SK-N-SH treated with all-trans-retinoic acid at 6 μM for 48 hours (cell line): ENCODE measurements around the gene NDUFB10.

ENCODE experiments used
- ATAC-seq: fragments of 200-7000 bp; cut with Tn5 transposase; 3 replicates; pipeline ENCODE4 v1.9.1; 2020; ENCODE audit warnings: mild to moderate bottlenecking, moderate library complexity
- ARNTL ChIP-seq: fragments of 450-650 bp; formaldehyde crosslinking; IDR thresholded peaks from 2 replicates; pipeline ENCODE4 v1.5.0; 2020; ENCODE audit warnings: low read depth, mild to moderate bottlenecking, moderate library complexity, borderline replicate concordance
- BACH2 ChIP-seq: fragments of 250-450 bp; sonication (Bioruptor Pico); IDR thresholded peaks from 2 replicates; pipeline ENCODE4 v1.9.0; 2021; ENCODE audit warnings: mild to moderate bottlenecking, borderline replicate concordance
- CSDC2 ChIP-seq: fragments of 250-450 bp; sonication (Bioruptor Pico); IDR thresholded peaks from 2 replicates; pipeline ENCODE4 v1.5.0; 2020; ENCODE audit warnings: mild to moderate bottlenecking, moderate library complexity
- GLIS3 ChIP-seq: fragments of 250-450 bp; sonication (Bioruptor Pico); IDR thresholded peaks from 2 replicates; pipeline ENCODE4 v1.5.0; 2020; ENCODE audit warnings: mild to moderate bottlenecking, moderate library complexity
- ISL1 ChIP-seq: fragments of 250-450 bp; sonication (Bioruptor Pico); IDR thresholded peaks from 2 replicates; pipeline ENCODE4 v2.1.2; 2022; ENCODE audit warnings: mild to moderate bottlenecking, moderate library complexity
- OSR1 ChIP-seq: fragments of 250-450 bp; sonication (Bioruptor Pico); IDR thresholded peaks from 2 replicates; pipeline ENCODE4 v1.8.0; 2022; ENCODE audit warnings: moderate library complexity, mild to moderate bottlenecking, inconsistent platforms
- PPARA ChIP-seq: fragments of 250-450 bp; sonication (Bioruptor Pico); IDR thresholded peaks from 2 replicates; pipeline ENCODE4 v1.5.0; 2020; ENCODE audit warnings: mild to moderate bottlenecking, borderline replicate concordance
- RARB ChIP-seq: fragments of 250-450 bp; sonication (Bioruptor Pico); IDR thresholded peaks from 2 replicates; pipeline ENCODE4 v1.8.0; 2021; ENCODE audit warnings: mild to moderate bottlenecking, moderate library complexity
- SNAI2 ChIP-seq: fragments of 250-450 bp; sonication (Bioruptor Pico); IDR thresholded peaks from 2 replicates; pipeline ENCODE4 v1.5.0; 2020; ENCODE audit warnings: mild to moderate bottlenecking, moderate library complexity
- TCF4 ChIP-seq: fragments of 250-450 bp; sonication (Bioruptor Pico); IDR thresholded peaks from 2 replicates; pipeline ENCODE4 v1.8.0; 2021; ENCODE audit warnings: mild to moderate bottlenecking, moderate library complexity, borderline replicate concordance
- ZC3H10 ChIP-seq: fragments of 250-450 bp; sonication (Bioruptor Pico); IDR thresholded peaks from 2 replicates; pipeline ENCODE4 v1.5.1; 2021; ENCODE audit warnings: mild to moderate bottlenecking, moderate library complexity
- ZFP30 ChIP-seq: fragments of 450-650 bp; formaldehyde crosslinking; IDR thresholded peaks from 2 replicates; pipeline ENCODE4 v1.5.0; 2022; ENCODE audit warnings: mild to moderate bottlenecking, moderate library complexity
- ZNF70 ChIP-seq: fragments of 450-650 bp; formaldehyde crosslinking; IDR thresholded peaks from 2 replicates; pipeline ENCODE4 v1.5.0; 2020; ENCODE audit warnings: mild to moderate bottlenecking, moderate library complexity
- ZNF8 ChIP-seq: fragments of 450-650 bp; formaldehyde crosslinking; IDR thresholded peaks from 2 replicates; pipeline ENCODE4 v1.5.0; 2020; ENCODE audit warnings: mild to moderate bottlenecking, moderate library complexity
- TF ChIP-seq, protein P1 (sequence below): fragments of 250-450 bp; sonication (Bioruptor Pico); IDR thresholded peaks from 2 replicates; pipeline ENCODE4 v1.8.0; 2020; ENCODE audit warnings: mild to moderate bottlenecking, moderate library complexity, borderline replicate concordance
- TF ChIP-seq, protein P2 (sequence below): fragments of 250-450 bp; sonication (Bioruptor Pico); IDR thresholded peaks from 2 replicates; pipeline ENCODE4 v1.8.0; 2021; ENCODE audit warnings: low read depth, mild to moderate bottlenecking, moderate library complexity, borderline replicate concordance
- TF ChIP-seq, protein P3 (sequence below): fragments of 250-450 bp; sonication (Bioruptor Pico); IDR thresholded peaks from 2 replicates; pipeline ENCODE4 v1.5.1; 2020; ENCODE audit warnings: low read depth, mild to moderate bottlenecking, moderate library complexity
- TF ChIP-seq, protein P4 (sequence below): fragments of 250-450 bp; sonication (Bioruptor Pico); IDR thresholded peaks from 2 replicates; pipeline ENCODE4 v1.5.1; 2021; ENCODE audit warnings: mild to moderate bottlenecking, moderate library complexity

Gene NDUFB10

DNA sequence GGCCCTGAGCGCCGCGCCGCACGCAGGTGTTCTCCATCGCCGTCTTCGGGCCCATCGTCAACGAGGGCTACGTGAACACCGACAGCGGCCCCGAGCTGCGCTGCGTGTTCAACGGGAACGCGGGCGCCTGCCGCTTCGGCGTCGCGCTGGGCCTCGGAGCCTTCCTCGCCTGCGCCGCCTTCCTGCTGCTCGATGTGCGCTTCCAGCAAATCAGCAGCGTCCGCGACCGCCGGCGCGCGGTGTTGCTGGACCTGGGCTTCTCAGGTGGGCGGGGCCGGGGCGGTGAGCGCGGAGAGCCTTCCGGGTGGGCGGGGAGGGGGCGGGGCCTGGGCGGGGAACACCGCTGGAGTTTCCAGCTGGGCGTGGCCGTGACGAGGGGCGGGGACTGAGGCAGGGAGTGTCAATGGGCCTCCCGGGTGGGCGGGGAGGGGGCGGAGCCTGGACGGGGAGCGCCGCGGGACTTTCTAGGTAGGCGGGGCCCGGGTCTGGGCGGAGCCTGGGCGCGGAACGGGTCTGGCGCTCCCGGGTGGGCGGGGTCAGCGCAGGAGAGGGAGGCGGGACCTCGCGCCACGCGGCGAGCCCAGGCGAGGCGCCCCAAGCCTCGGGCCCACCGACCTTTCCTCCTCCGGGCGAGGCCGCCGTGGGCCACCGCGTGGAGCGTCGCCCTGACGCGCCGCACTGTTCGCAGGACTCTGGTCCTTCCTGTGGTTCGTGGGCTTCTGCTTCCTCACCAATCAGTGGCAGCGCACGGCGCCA, 32.8 kb downstream of the NDUFB10 start:
- TF ChIP-seq PPARA (CRISPR knock-in tag) (no peak), BACH2 (CRISPR knock-in tag) (no peak), RARB (no peak), CSDC2 (CRISPR knock-in tag) (no peak), ZFP30 (no peak), ARNTL (CRISPR knock-in tag) (no peak), OSR1 (CRISPR knock-in tag) (no peak), SNAI2 (CRISPR knock-in tag) (no peak), ZC3H10 (CRISPR knock-in tag) (no peak)
- TF ChIP-seq, protein P1, sequence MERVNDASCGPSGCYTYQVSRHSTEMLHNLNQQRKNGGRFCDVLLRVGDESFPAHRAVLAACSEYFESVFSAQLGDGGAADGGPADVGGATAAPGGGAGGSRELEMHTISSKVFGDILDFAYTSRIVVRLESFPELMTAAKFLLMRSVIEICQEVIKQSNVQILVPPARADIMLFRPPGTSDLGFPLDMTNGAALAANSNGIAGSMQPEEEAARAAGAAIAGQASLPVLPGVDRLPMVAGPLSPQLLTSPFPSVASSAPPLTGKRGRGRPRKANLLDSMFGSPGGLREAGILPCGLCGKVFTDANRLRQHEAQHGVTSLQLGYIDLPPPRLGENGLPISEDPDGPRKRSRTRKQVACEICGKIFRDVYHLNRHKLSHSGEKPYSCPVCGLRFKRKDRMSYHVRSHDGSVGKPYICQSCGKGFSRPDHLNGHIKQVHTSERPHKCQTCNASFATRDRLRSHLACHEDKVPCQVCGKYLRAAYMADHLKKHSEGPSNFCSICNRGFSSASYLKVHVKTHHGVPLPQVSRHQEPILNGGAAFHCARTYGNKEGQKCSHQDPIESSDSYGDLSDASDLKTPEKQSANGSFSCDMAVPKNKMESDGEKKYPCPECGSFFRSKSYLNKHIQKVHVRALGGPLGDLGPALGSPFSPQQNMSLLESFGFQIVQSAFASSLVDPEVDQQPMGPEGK (CRISPR knock-in tag) = no peak
- TF ChIP-seq, protein P2, sequence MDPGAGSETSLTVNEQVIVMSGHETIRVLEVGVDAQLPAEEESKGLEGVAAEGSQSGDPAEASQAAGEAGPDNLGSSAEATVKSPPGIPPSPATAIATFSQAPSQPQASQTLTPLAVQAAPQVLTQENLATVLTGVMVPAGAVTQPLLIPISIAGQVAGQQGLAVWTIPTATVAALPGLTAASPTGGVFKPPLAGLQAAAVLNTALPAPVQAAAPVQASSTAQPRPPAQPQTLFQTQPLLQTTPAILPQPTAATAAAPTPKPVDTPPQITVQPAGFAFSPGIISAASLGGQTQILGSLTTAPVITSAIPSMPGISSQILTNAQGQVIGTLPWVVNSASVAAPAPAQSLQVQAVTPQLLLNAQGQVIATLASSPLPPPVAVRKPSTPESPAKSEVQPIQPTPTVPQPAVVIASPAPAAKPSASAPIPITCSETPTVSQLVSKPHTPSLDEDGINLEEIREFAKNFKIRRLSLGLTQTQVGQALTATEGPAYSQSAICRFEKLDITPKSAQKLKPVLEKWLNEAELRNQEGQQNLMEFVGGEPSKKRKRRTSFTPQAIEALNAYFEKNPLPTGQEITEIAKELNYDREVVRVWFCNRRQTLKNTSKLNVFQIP (CRISPR knock-in tag) = no peak
- TF ChIP-seq, all 23 proteins: peak for 0
- no peak for ATAC-seq

DNA sequence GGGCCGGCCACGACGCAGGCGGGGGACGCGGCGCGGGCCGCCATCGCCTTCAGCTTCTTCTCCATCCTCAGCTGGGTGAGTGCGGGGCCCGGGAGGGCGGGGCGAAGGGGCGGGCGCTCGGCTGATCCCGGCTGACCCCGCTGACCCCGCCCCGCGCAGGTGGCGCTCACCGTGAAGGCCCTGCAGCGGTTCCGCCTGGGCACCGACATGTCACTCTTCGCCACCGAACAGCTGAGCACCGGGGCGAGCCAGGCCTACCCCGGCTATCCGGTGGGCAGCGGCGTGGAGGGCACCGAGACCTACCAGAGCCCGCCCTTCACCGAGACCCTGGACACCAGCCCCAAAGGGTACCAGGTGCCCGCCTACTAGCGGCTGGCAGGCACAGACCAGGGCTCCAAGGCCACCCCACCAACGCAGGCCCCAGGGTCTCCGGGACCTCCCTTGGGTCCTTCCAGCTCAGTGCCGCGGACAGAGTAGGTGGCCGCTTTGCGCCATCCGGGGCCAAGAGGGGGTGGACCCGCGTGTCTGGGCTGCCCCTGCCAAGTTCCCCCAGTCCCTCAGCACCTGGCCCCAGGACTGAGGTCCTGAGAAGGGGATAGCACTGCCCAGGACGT, 33.5 kb downstream of the NDUFB10 start:
- TF ChIP-seq SNAI2 (CRISPR knock-in tag) = no peak
- TF ChIP-seq PPARA (CRISPR knock-in tag) = no peak
- no peak for TF ChIP-seq BACH2 (CRISPR knock-in tag)
- TF ChIP-seq OSR1 (CRISPR knock-in tag) = no peak
- TF ChIP-seq, protein P3, sequence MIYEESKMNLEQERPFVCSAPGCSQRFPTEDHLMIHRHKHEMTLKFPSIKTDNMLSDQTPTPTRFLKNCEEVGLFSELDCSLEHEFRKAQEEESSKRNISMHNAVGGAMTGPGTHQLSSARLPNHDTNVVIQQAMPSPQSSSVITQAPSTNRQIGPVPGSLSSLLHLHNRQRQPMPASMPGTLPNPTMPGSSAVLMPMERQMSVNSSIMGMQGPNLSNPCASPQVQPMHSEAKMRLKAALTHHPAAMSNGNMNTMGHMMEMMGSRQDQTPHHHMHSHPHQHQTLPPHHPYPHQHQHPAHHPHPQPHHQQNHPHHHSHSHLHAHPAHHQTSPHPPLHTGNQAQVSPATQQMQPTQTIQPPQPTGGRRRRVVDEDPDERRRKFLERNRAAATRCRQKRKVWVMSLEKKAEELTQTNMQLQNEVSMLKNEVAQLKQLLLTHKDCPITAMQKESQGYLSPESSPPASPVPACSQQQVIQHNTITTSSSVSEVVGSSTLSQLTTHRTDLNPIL = no peak
- no peak for TF ChIP-seq ZFP30
- TF ChIP-seq ZC3H10 (CRISPR knock-in tag) = no peak
- no peak for TF ChIP-seq GLIS3
- TF ChIP-seq ARNTL (CRISPR knock-in tag) = no peak
- no peak for TF ChIP-seq CSDC2 (CRISPR knock-in tag)
- TF ChIP-seq, protein P4, sequence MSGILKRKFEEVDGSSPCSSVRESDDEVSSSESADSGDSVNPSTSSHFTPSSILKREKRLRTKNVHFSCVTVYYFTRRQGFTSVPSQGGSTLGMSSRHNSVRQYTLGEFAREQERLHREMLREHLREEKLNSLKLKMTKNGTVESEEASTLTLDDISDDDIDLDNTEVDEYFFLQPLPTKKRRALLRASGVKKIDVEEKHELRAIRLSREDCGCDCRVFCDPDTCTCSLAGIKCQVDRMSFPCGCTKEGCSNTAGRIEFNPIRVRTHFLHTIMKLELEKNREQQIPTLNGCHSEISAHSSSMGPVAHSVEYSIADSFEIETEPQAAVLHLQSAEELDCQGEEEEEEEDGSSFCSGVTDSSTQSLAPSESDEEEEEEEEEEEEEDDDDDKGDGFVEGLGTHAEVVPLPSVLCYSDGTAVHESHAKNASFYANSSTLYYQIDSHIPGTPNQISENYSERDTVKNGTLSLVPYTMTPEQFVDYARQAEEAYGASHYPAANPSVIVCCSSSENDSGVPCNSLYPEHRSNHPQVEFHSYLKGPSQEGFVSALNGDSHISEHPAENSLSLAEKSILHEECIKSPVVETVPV (CRISPR knock-in tag) = no peak
- TF ChIP-seq, protein P2 (CRISPR knock-in tag) = no peak
- TF ChIP-seq ISL1 (CRISPR knock-in tag) = no peak
- TF ChIP-seq ZNF8 (CRISPR knock-in tag) = no peak
- TF ChIP-seq, protein P1 (CRISPR knock-in tag) = no peak
- no peak for TF ChIP-seq ZNF70 (CRISPR knock-in tag)
- no peak for TF ChIP-seq TCF4
- ATAC-seq = no peak
